GM23248 (cell line): ENCODE results near the gene GJD4.

Experiments
- EZH2 ChIP-seq: fragments of 200-600 bp; sonication (generic); IDR thresholded peaks from 2 replicates; pipeline ENCODE4 v1.6.1; 2018; ENCODE audit warnings: antibody characterized with exemption, mild to moderate bottlenecking; ENCODE audit not compliant: insufficient read depth, poor library complexity, severe bottlenecking
- EZH2phosphoT487 ChIP-seq: fragments of 200-600 bp; sonication (generic); IDR thresholded peaks from 2 replicates; pipeline ENCODE4 v1.6.1; 2018; ENCODE audit warnings: antibody characterized with exemption, moderate library complexity, mild to moderate bottlenecking, low read depth; ENCODE audit not compliant: insufficient read depth

DNA sequence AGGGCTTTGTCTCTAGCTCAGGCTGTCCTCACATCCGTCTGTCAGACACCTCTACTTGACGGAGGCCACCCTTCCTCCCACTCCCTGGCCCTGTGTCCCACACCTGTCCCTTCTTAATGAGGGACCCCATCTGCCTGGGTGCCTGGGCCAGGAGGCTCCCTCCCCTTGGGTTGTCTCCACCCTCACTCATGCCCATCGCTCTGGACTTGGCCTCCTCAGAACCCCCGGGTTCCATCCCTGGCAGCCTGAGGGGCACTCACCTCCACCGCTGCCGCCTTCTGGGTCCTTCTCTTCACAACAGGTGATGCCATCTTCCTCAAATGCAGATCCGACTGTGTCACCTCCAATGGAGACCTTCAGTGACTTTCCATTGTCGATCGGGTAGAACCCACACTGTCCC lies 20.2 kb upstream of the GJD4 start:
- no peak for TF ChIP-seq EZH2phosphoT487
- TF ChIP-seq EZH2: no peak
